ENCODE results near the gene ZNF765.

DNA sequence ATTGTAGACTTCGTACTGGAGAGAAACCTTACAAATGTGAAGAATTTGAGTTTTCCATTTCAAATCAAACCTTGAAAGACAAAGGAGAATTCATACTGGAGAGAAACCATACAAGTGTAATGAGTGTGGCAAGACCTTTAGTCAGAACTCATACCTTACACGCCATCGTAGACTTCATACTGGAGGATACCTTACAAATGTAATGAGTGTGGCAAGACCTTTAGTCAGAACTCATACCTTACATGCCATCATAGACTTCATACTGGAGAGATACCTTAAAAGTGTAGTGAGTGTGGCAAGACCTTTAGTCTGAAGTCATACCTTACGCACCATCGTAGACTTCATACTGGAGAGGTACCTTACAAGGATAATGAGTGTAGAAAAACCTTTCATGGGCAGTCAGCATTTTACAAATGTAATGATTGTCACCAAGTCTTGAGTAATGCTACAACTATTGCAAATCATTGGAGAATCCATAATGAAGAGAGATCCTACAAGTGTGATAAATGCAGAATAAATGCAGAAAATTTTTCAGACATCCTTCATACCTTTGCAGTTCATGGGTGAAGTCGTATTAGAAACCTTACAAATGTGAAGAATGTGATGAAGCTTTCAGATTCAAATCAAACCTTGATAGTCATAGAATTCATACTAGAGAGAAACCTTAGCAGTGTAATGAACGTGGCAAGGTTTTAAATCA lies 14.7 kb downstream of the ZNF765 start:
- TF ChIP-seq EZH2 (IDR thresholded peaks at IDR 0.05; ENCODE audit: insufficient read depth, poor library complexity, severe bottlenecking) (no peak), EZH2phosphoT487 (IDR thresholded peaks at IDR 0.05; ENCODE audit: insufficient read depth, low read depth) (no peak)

All from GM23248 (cell line).